Activated CD4-positive, alpha-beta T cell treated with anti-CD3 and anti-CD28 coated beads for 24 hours (primary cell): ENCODE measurements around the gene CEBPZ.

ENCODE experiments used
- DNase-seq, 2 donors: peaks; one replicate each; pipeline ENCODE4 v3.0.0-alpha.2; 2020; ENCODE audit warnings: low read depth in 2 of 2

The CEBPZ gene

DNA sequence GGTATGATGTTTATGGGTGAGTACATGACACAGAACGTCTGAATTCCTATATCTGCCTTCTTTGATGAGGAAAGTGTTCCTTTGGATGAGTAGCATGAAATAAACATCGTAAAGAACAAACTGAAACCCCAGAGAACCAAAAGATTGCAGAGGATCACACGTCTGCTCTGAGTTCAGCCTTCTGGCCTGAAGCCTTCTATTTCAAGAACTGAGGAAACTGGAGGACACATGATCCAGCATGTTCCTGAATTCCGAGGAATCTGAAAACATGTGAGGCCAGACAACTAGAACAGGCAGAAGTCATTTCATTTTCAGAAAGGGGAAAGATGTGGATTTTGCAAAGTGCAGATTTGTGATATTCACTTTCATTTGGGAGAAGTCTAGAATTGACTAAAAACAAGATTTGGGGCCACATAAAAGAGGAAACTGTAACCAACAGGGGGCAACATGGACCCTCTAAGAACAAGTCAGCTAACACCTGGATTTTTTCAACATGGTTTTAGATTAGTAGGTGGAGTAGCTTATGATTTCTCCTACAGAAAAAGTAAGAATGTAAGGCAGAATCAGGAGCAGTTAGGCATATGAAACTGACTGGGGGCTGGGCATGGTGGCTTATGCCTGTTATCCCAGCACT is 51.3 kb downstream of the CEBPZ start:
- no peak for DNase-seq

DNA sequence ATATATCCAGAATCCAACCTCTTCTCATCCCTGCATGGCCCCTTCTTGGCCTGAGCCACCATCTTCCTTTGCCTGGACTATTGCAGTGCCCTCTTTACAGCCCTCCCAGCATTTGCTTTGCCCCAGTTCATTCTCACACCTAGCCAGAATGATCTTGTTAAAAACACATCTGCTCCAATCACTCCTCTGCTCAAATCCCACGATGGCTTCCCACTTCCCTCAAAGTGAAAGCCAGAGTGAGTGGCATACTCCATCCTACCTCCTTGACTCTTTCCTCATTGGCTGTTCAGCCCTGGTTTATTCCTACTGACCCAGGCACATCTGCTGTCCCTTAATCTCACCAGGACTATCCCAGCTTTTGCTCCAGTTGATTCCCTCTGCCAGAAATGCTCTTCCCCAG is 57.7 kb downstream of the CEBPZ start:
- no peak for DNase-seq

DNA sequence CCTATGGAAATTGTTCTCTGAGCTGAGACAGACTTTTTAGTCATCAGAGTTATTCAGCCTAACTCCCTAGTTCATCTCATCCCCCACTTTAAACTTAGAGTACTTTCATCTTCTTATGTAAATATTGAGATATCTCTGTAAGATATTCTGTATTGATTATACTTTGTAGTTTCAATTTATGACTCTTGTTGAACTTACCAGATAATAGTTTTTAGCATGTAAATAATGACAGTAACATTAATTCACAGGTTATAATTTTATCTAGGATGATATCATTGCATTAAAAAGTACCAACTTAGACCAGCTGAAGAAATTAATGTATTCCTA is 59.8 kb downstream of the CEBPZ start:
- DNase-seq: no peak

DNA sequence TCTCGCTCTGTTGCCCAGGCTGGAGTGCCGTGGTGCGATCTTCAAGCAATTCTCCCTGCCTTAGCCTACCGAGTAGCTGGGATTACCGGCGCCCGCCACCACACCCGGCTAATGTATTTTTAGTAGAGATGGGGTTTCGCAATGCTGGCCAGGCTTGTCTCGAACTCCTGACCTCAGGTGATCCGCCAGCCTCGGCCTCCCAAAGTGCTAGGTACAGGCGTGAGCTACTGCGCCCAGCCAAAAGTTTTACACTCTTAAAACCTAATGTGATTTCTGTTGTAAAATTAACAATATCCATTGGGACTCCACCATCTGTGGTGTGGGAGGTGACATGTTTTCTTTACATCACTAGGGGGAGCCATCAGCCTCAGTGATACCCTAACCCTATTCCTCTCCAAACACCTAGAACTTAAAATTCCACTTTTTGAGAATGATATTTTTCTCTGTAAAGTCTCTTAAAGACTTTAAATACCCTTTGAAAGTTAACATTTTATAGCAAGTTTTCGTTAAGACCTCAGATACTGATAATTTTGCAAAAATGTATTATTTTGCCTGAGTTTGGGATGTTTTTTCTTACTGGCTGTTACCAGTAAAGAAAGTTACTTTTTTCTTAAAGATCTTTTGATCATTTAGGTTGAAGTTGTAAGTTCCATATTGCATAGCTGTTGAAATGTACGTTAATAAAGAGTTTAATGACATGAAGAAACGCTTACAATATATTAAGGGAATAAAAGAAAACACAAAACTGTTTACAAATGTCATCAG is 63.0 kb downstream of the CEBPZ start:
- no peak for DNase-seq

DNA sequence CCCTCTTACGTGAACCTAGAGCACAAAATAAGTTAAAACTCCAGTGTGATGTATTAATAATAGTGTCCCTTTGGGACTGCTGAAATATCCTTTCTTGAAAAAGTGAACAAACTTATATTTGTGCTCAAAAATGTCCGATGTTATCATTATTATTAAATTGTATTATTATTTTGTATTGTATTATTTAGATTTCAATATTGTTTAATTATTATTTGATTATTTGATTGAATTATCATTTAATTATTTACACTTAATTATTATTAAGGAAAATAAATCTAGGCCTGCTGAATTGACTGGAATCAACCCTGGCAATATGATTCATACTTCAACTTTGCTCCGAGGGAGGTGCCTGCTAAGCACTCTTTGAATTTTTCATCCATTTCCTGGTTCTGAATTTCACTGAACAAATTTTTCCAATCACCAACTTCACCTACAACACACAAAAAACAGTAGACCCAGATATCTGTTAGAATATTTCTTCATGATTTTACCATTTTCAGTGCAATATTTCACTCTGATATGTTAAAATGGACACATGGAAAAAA is 63.7 kb downstream of the CEBPZ start:
- DNase-seq: no peak

DNA sequence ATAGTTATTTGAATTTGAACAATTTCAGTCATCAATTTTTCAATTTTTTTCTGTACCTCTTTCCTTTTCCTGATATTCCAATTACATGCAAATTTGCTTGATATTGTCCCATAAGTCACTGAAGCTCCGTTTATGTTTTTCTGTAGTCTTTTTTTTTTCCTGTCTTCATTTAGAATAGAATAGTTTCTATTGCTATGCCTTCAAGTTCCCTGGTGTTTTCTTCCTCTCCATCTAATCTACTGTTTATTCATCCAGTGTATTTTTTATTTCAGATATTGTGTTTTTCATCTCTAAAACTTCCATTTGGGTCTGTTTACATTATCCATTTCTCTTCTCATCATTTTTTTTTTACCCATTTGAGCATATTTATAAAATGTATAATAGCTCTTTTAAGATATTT is 66.6 kb downstream of the CEBPZ start:
- no peak for DNase-seq

DNA sequence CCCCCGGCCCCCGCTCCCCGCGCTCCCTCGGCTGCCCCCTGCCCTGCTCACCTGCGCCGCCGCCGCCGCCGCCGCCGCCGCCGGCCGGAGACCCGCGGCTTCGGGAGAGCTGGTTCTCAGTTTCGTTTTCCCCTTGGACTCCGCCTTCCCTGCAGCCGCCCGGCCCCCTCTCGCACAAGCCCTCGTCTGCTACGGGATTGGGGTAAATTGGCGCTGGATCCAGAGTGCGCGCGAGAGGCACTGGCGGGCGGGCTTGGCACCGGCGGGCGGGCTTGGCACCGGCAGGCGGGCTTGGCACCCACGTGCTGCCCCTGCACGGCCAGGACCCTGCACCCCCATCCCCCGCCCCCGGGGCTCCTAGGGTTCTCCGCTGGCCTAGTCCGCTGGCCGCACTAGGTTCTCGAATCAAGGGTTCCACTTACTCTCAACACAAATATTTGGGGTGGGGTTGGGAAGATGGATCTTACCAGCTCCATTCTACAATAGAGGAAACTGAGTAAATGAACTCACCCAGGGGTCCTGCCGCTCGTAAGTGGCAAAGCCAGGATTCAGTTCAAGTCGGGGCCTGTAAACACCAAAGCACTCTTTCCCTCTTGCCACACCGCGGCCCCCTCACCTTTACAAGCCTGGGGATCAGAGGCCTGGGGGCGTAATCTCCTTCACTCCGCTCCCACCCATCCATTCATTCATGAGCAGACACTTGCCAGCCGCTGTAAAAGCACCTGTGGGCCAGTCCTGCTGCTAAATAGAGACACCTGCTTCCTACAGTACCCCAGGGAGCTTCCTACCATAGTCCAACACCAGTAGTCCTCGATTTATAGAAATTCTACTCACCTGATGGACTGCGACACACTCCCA is 74.3 kb downstream of the CEBPZ start, which contains the start of gene EIF2AK2:
TSS of gene EIF2AK2 (minus strand) at position 124 of the 858 bp plus-strand sequence. CDS start 9,174 bp downstream, outside the sequence.
- peak; percentile 35 to 68 for DNase-seq

DNA sequence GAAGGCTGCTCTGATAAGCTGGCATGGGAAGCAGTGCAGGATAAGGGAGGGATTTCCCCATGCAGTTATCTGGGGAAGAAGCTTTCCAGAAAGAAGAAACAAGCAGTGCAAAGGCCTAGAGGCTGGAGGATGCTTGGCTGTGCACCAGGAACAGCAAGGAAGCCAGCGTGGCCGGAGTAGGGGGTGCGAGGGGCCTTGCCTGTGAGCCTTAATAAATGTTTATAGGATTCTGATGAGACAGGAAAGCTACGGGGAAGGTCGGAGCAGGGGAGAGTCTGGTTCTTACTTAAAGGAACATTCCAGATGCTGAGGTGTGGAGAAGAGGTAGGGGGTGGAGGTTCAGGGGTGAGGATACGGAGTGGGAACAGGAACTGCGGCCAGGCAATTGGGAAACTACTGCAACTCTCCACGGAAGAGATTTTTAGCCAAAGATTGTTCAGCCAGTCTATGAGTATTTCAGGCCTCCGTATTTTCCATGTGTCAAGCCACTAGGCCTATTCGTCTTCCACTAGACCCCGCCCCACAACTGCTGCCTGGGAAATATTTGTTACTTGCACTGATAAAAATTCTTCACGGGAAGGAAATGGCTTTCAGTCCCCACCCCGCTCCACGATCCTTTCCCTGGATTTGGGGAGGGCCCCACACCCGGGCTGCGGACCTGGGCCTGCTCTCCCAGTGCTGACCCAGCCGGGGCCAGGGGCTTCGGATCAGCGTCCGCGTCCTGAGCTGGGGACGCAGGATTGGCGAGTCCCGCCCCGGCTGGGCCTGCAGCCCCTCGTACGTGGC is 75.1 kb downstream of the CEBPZ start:
- DNase-seq: peak in 1 of 2 donors; percentile 15

DNA sequence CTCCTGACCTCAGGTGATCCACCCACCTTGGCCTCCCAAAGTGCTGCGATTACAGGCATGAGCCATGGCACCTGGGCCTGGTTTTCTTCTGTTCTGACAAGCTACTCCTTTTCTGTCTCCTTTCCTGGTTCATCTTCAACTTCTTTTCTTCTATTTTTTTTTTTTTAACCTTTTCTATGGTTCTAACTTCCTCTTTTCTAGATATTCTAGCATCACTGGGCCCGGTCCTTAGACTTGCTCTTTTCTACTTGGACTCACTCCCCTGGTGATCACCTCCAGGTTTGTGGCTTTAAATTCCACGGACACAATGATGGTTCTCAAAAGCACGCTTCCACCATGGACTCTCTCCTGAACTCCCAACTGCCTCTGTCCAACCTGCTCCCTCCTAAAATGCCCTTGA is 76.6 kb downstream of the CEBPZ start:
- no peak for DNase-seq

DNA sequence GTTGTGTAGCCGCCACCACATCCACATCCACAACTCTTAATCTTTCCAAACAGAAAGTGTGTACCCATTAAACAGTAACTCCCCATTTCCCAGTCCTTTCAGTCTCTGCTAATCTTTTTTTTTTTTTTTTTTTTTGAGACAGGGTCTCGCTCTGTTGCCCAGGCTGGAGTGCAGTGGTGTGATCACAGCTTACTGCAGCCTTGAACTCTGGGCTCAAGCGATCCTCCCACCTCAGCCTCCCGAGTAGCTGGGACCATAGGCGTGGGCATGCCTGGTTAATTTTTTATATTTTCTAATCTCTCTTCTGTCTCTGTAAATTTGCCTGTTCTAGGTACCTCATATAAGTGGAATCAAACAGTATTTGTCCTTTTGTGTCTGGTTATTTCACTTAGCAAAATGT is 78.2 kb downstream of the CEBPZ start:
- no peak for DNase-seq
